CD14-positive monocyte (primary cell): ENCODE data around the gene ATP4A. TPM values are rescaled to one million over a fixed set of nuclear protein-coding genes. Genes with fewer than 3 reads are reported as not detected.
"Not testable (repeated sequence)": the region's sequence is repeated elsewhere in the genome, so short reads cannot be mapped to it uniquely, and the experiment has no call there.

Source experiments
- DNase-seq, 3 donors: peaks; one replicate each; pipeline ENCODE4 v3.0.0-alpha.2; 2011 to 2022
- H2AFZ ChIP-seq: 2 replicates; pipeline ENCODE4 v1.6.0; 2012; ENCODE audit warnings: mild to moderate bottlenecking, low read depth, low read length, inconsistent platforms; ENCODE audit not compliant: insufficient read depth, poor library complexity, severe bottlenecking
- H3K27ac ChIP-seq, 2 donors: 1 replicate in 1 of 2; 2 replicates in 1 of 2; pipeline ENCODE4 v1.5.1; 2012 to 2013; ENCODE audit warnings: low read length in 2 of 2, control low read depth in 1 of 2, inconsistent platforms in 1 of 2, low read depth in 1 of 2, mild to moderate bottlenecking in 1 of 2
- H3K27me3 ChIP-seq, 2 donors: one replicate each; pipeline versions ENCODE4 v1.6.0 to v1.6.1; 2011 to 2013; ENCODE audit warnings: low read length in 2 of 2; ENCODE audit not compliant: control insufficient read depth in 2 of 2, insufficient read depth in 2 of 2
- H3K36me3 ChIP-seq, 2 donors: replicated peaks in 1 of 2; 1 replicate in 1 of 2; 2 replicates in 1 of 2; pipeline versions ENCODE4 v1.5.1 to v1.6.1; 2012 to 2013; ENCODE audit warnings: low read length in 2 of 2, control low read depth in 1 of 2, inconsistent platforms in 1 of 2, mild to moderate bottlenecking in 1 of 2; ENCODE audit not compliant: insufficient read depth in 2 of 2, control insufficient read depth in 1 of 2
- H3K4me1 ChIP-seq, 2 donors: 1 replicate in 1 of 2; 2 replicates in 1 of 2; pipeline versions ENCODE4 v1.5.1 to v1.6.1; 2012 to 2013; ENCODE audit warnings: low read length in 2 of 2, control low read depth in 1 of 2, inconsistent platforms in 1 of 2, mild to moderate bottlenecking in 1 of 2, moderate library complexity in 1 of 2; ENCODE audit not compliant: insufficient read depth in 2 of 2, control insufficient read depth in 1 of 2
- H3K4me2 ChIP-seq: replicated peaks from 2 replicates; pipeline ENCODE3; 2012; ENCODE audit warnings: low read length, moderate library complexity, mild to moderate bottlenecking; ENCODE audit not compliant: poor library complexity, severe bottlenecking; ENCODE audit errors: extremely low read depth
- H3K4me3 ChIP-seq, 3 experiments: fragments of 200-600 bp in 1 of 3; sonication (generic) in 1 of 3; replicated peaks in 1 of 3; 1 replicate in 2 of 3; 2 replicates in 1 of 3; pipeline ENCODE4 v1.5.1; 2011 to 2013; ENCODE audit warnings: low read length in 3 of 3, mild to moderate bottlenecking in 3 of 3, control low read depth in 2 of 3, low read depth in 2 of 3, inconsistent platforms in 1 of 3, moderate library complexity in 1 of 3
- H3K79me2 ChIP-seq: 2 replicates; pipeline ENCODE4 v1.6.0; 2012; ENCODE audit warnings: mild to moderate bottlenecking, control low read depth, inconsistent platforms, low read length, moderate library complexity; ENCODE audit not compliant: insufficient read depth
- H3K9ac ChIP-seq: 2 replicates; pipeline ENCODE4 v1.6.0; 2017; ENCODE audit warnings: low read length, mild to moderate bottlenecking; ENCODE audit not compliant: insufficient read depth, poor library complexity, severe bottlenecking
- H3K9me3 ChIP-seq, 2 donors: replicated peaks in 1 of 2; 1 replicate in 1 of 2; 2 replicates in 1 of 2; pipeline versions ENCODE4 v1.5.1 to v1.6.1; 2012 to 2013; ENCODE audit warnings: low read length in 2 of 2, control low read depth in 1 of 2; ENCODE audit not compliant: control insufficient read depth in 1 of 2, insufficient read depth in 1 of 2
- H4K20me1 ChIP-seq: 2 replicates; pipeline ENCODE4 v1.6.0; 2012; ENCODE audit warnings: mild to moderate bottlenecking, low read length, control low read depth, moderate library complexity; ENCODE audit not compliant: insufficient read depth
- H3K27ac Mint-ChIP-seq, 7 donors: one replicate each; pipeline ENCODE4 v1.8.0; 2020; ENCODE audit warnings: mild to moderate bottlenecking in 7 of 7, mixed read lengths in 7 of 7, moderate library complexity in 6 of 7, inconsistent platforms in 2 of 7
- H3K27me3 Mint-ChIP-seq, 3 donors: one replicate each; pipeline ENCODE4 v1.8.0; 2021 to 2022; ENCODE audit warnings: low read depth in 3 of 3, mild to moderate bottlenecking in 3 of 3, mixed read lengths in 3 of 3, moderate library complexity in 3 of 3, inconsistent platforms in 1 of 3
- H3K36me3 Mint-ChIP-seq, 2 donors: one replicate each; pipeline ENCODE4 v1.8.0; 2020; ENCODE audit warnings: mixed read lengths in 2 of 2, inconsistent platforms in 1 of 2, mild to moderate bottlenecking in 1 of 2
- H3K4me1 Mint-ChIP-seq: one replicate; pipeline ENCODE4 v1.8.0; 2020; ENCODE audit warnings: mild to moderate bottlenecking, mixed read lengths
- H3K4me3 Mint-ChIP-seq, 2 donors: one replicate each; pipeline ENCODE4 v1.8.0; 2020; ENCODE audit warnings: mild to moderate bottlenecking in 2 of 2, mixed read lengths in 2 of 2, moderate library complexity in 1 of 2
- H3K9me3 Mint-ChIP-seq, 7 donors: one replicate each; pipeline ENCODE4 v1.8.0; 2020 to 2022; ENCODE audit warnings: mixed read lengths in 7 of 7, mild to moderate bottlenecking in 6 of 7, moderate library complexity in 6 of 7, inconsistent platforms in 2 of 7
- CTCF ChIP-seq: fragments of 200-600 bp; IDR thresholded peaks from one replicate; pipeline ENCODE4 v1.8.0; 2022; ENCODE audit warnings: antibody characterized with exemption, mild to moderate bottlenecking
- WGBS: methylation state at CpG from one replicate; pipeline ENCODE4 v1.1.5; 2013; ENCODE audit warnings: missing lambda C conversion rate; ENCODE audit not compliant: insufficient coverage; 5-methylcytosine and 5-hydroxymethylcytosine counted together
- intact Hi-C, 2 donors: fragments of 100-400 bp; cut with micrococcal nuclease; formaldehyde crosslinking; loops; one replicate each; pipeline versions ENCODE4 v1.15.0 to v1.15.1; 2023
- polyA plus RNA-seq, 3 donors: library from polyadenylated mRNA; depleted of rRNA in 1 of 3; unstranded in 2 of 3; stranded (reverse) in 1 of 3; fragments of 300-500 nt in 2 of 3; fragments of >200 nt in 1 of 3; fragmentation: Illumina TruSeq in 2 of 3; gene quantifications; 1 replicate in 2 of 3; 2 replicates in 1 of 3; pipeline ENCODE4 v1.2.3, GENCODE V29; 2012 to 2021

Gene ATP4A
- polyA plus RNA-seq, 3 donors = not detected

- Histone ChIP-seq H3K79me2 (peaks cover 6% of the 10 kb centered on the region), H3K9me3 (peaks cover 27 to 31% of the 10 kb centered on the region in 2 donors), H3K4me1 (peaks cover 32 to 33% of the 10 kb centered on the region in 2 donors), H3K36me3 (no peaks in the 10 kb centered on the region), H3K27me3 (no peaks in the 10 kb centered on the region), H3K4me3 (no peak overlapping the region), H3K27ac (no peak overlapping the region), H4K20me1 (no peaks in the 10 kb centered on the region), H2AFZ (no peak overlapping the region), H3K4me2 (no peak overlapping the region), H3K9ac (no peak overlapping the region)
- peaks cover 0 to 3% of the 10 kb centered on the region in 2 donors for H3K36me3 Mint-ChIP-seq
- H3K4me1 Mint-ChIP-seq = peaks cover 35% of the 10 kb centered on the region
- DNase-seq = no peak
- peaks cover 14 to 38% (median 36%) of the 10 kb centered on the region in 7 donors for H3K9me3 Mint-ChIP-seq
- H3K27ac Mint-ChIP-seq = no peak overlapping the region
- no peak for TF ChIP-seq CTCF
- WGBS = 94% methylated on average over 2 of the region's 2 CpGs
- intact Hi-C loops = no loop called here
- peaks cover 0 to 7% (median 2%) of the 10 kb centered on the region in 3 donors for H3K27me3 Mint-ChIP-seq
- H3K4me3 Mint-ChIP-seq = no peak overlapping the region
Measured at GRCh38 chr19:35608251-35608650, 44.8 kb upstream of the ATP4A start.

- DNase-seq = no peak
- peaks cover 0 to 3% of the 10 kb centered on the region in 2 donors for H3K36me3 Mint-ChIP-seq
- H3K27me3 Mint-ChIP-seq = peaks cover 0 to 7% (median 2%) of the 10 kb centered on the region in 3 donors
- no peaks in the 10 kb centered on the region for H3K36me3 ChIP-seq
- peaks cover 26 to 27% of the 10 kb centered on the region in 2 donors for H3K4me1 ChIP-seq
- no peak overlapping the region for H3K9ac ChIP-seq
- peaks cover under 1% of the 10 kb centered on the region for H3K79me2 ChIP-seq
- H3K9me3 ChIP-seq = peaks cover 27 to 31% of the 10 kb centered on the region in 2 donors
- H2AFZ ChIP-seq = no peak overlapping the region
- TF ChIP-seq CTCF = no peak
- H3K4me3 ChIP-seq = no peak overlapping the region
- no peak overlapping the region for H3K4me2 ChIP-seq
- intact Hi-C loops = no loop called here
- H4K20me1 ChIP-seq = no peaks in the 10 kb centered on the region
- peaks cover 14 to 38% (median 36%) of the 10 kb centered on the region in 7 donors for H3K9me3 Mint-ChIP-seq
- WGBS = no CpG with 5 or more reads among the region's 3 CpGs
- no peak overlapping the region for H3K27ac Mint-ChIP-seq
- peaks cover 30% of the 10 kb centered on the region for H3K4me1 Mint-ChIP-seq
- no peak overlapping the region for H3K4me3 Mint-ChIP-seq
- no peaks in the 10 kb centered on the region for H3K27me3 ChIP-seq
- no peak overlapping the region for H3K27ac ChIP-seq
Measured at GRCh38 chr19:35607661-35608060, 44.2 kb upstream of the ATP4A start.

GRCh38 chr19:35607170-35607569 is 43.7 kb upstream of the ATP4A start:
- H3K4me2 ChIP-seq, H3K27me3 ChIP-seq, H2AFZ ChIP-seq, H4K20me1 ChIP-seq, H3K4me3 Mint-ChIP-seq, H3K27ac ChIP-seq, H3K27me3 Mint-ChIP-seq, intact Hi-C loops, H3K4me3 ChIP-seq, H3K79me2 ChIP-seq, H3K9ac ChIP-seq, H3K27ac Mint-ChIP-seq, H3K36me3 Mint-ChIP-seq, DNase-seq, H3K36me3 ChIP-seq: not testable (repeated sequence)
- H3K4me1 ChIP-seq = peaks cover 21 to 23% of the 10 kb centered on the region in 2 donors
- H3K9me3 Mint-ChIP-seq = peaks cover 14 to 38% (median 36%) of the 10 kb centered on the region in 7 donors
- H3K9me3 ChIP-seq = peaks cover 27 to 31% of the 10 kb centered on the region in 2 donors
- WGBS = no CpG with 5 or more reads among the region's 8 CpGs
- peaks cover 28% of the 10 kb centered on the region for H3K4me1 Mint-ChIP-seq
